ENCODE results near the gene FARP1.

DNA sequence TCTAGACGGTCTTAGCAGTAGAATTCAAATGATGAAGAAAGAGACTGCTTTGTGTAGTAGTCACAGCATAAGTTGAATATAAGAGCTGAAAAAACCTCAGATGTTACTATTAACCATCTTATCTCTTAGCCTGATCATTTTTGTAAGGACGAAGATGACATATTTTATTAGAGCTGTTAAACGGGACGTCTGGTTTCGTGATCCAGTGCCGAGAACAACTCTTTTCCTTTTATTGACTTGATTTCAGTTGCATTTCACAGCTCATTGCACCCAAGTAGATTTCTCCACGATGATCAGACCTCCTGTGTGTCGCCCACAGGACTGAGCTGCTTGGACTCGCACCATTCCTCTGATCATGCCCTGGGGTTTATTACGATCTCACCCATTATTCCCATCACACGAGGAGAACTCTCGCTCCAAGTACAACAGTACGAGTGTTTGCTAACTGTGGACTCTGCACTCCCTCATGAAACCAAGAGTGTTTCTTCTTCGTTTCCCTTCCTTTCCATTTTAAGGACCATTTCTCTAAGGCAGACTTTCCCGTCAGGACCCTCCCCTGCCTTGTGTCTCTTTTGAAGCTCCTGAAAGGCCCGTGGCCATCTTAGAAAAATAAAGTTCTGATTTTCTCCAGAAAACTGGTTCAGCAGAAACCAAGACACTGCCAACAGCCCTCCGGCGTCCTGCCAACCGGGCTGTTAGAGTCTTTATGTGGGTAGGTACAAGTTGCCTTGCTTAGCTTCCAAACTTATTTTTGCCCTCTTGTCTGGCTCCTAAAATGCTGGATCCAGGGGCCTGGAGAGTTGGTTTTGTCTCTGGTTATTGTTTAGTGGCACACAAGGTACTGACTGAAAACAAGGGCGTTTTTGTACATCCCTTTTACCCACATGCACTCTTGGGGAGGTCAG lies 82.4 kb downstream of the FARP1 start:
- no peak for TF ChIP-seq POLR2A (IDR thresholded peaks at IDR 0.05)
- TF ChIP-seq, protein P1, sequence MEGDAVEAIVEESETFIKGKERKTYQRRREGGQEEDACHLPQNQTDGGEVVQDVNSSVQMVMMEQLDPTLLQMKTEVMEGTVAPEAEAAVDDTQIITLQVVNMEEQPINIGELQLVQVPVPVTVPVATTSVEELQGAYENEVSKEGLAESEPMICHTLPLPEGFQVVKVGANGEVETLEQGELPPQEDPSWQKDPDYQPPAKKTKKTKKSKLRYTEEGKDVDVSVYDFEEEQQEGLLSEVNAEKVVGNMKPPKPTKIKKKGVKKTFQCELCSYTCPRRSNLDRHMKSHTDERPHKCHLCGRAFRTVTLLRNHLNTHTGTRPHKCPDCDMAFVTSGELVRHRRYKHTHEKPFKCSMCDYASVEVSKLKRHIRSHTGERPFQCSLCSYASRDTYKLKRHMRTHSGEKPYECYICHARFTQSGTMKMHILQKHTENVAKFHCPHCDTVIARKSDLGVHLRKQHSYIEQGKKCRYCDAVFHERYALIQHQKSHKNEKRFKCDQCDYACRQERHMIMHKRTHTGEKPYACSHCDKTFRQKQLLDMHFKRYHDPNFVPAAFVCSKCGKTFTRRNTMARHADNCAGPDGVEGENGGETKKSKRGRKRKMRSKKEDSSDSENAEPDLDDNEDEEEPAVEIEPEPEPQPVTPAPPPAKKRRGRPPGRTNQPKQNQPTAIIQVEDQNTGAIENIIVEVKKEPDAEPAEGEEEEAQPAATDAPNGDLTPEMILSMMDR (IDR thresholded peaks at IDR 0.05) = no peak
- no peak for TF ChIP-seq POLR2AphosphoS5 (IDR thresholded peaks at IDR 0.05; ENCODE audit: insufficient read depth in 1 of 2, low read depth in 1 of 2)
